Islet of Langerhans (tissue), 1 donor: Measurements from ENCODE around the gene CENPF.
"Not testable (repeated sequence)": the region's sequence is repeated elsewhere in the genome, so short reads cannot be mapped to it uniquely, and the experiment has no call there.

Experiments
- FAIRE-seq: peaks from one replicate; lab custom pipeline; 2011; peaks lifted over from hg19 to GRCh38; lab: Jason Lieb, UNC

The CENPF gene

DNA sequence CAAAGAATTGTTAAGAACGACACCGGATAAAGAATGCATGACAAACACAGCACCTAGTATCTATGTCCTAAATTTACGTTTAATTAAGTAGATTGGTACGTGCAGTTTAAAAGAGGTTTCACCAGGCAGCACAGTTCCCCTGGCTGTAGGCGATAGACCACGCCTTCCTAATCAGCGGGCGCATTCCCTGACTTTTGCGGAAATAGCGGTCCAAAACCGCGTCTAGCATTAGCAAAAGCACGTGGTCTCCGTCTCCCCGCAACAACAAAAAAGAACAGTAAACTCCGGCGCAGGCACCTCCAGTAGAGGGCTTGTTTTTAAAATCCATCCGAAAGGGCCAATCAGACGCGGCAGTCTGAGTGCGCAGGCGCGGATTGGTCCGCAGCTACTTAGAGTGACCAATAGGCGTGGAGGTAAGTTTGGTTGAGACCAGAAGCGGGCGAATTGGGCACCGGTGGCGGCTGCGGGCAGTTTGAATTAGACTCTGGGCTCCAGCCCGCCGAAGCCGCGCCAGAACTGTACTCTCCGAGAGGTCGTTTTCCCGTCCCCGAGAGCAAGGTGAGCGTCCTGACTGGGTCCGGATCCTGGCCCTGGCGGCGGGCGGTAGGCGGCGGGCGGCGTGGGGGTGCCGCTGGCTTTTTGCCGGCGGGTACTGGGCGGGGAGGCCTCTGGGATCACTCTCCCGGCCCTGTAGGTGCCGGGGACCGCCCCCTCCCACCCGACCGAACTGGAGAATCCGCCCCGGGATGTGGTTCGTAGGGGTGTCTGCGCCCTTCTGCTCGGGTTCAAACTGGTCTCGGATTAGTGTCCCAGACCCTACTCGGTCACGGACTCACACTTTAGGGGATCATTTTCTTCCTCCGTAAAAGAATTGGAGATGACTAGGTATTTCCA lies at the start of gene CENPF:
CENPF (plus strand) TSS at position 432 of the 894 bp plus-strand sequence. CDS start 10,560 bp downstream, outside the sequence.
- FAIRE-seq, result peak; percentile 96

DNA sequence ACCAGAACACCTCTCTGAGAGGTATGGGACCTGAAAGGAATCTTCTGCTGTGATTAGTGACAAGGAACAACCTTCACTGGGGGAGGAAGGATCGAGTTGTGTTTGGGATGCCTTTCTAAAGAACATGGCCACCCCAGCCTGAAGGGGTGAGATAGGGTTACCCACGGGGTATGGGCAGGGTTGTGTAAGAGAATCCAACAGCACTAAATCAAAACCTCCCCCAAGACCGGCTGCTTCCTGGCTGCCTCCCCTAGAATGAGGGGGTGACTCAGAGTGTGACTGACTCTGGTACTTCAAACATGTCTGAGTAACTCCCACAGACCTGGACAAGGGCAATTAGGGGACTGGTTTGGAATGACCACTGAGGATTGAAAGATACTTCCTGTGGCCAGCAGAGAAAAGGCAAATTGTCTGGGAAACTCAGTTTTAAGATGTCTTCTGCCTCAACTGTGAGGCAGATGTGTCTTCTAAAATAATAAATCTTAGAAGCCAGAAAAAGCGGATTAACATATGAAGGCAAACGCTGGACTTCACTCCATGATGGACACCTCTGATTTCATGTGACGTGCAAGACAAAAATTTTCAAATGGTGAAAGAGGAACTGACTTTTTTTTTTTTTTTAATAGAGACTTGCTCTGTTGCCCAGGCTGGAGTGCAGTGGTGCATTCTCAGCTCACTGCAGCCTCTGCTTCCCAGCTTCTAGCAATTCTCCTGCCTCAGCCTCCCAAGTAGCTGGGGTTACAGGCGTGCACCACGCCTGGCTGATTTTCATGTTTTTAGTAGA lies 44.9 kb upstream of the CENPF start:
- no peak for FAIRE-seq

DNA sequence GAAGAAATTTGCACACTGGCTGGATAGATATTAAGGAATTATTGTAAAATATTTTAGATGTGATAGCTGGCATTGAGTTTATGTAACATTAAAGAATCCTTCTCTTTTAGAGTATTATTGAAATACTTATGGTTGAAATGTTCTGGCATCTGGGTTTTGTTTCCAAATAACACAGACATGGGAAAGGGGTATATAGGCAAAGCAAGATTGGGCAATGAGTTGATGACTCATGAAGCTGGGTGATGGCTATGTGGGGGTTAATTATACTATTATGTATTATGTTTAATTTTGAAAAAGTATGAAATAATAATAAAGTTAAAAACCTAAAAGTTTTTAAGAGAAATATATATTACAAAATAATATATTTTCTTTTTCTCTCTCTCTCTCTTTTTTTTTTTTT lies 39.1 kb upstream of the CENPF start:
- FAIRE-seq, result no peak

DNA sequence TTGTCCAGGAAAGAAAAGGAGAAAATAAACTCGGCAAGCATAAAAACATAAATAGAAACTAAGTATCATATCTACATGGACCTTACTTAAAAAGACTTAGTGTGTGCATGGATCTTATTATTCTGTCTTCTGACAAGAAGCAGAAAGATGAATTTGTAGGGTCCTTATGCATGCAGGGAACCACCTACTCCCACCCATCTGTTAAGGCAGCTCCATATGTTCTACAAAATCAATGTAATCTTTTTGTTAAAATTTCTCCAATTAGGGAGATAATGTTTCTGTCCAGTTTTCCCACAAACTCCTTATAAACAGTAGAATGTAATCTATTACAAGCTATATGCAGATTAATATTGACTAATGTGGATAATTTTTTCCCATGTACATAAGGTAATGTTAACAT lies 37.7 kb upstream of the CENPF start:
- no peak for FAIRE-seq

DNA sequence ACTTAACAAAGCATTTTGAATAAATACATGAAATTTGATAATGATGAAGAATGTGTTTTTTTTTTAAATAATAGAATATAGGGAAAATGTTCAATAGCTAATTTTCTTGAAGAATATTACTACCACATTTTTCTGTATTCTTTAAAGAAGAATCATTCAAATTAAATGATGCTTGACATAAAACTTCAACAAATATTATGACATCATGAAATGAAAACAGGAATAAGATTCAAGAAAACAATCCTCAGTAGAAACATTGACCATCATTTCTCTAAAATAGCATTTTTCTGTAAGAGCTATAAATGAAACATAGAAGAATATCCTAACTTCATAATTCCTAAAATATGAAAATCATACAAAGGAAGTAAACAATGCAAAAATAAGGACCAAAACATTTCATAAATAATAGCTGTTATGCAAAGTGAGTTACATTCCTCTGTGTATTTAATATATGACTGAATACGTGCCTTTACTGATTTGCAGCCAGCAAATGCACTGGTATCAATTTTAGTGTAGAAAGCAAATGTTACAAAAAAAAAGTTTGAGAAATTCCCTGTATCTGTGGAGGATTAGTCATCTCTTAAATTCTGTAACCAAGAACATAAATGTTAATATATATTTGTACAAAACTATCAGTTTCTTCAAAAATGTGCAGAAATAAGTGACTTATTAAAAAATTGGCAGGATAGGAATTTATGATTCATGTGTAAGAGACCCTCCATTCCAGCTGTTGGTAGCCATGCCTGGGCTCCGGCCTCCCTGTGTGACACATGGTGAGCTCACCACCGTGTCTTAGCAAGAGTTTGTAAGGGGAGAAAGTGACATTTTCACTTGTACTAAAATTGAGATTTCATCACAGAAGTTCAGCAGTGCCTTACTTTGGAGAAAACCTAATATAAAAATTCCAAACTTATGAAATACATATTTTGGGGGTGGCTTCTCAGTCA lies 36.6 kb upstream of the CENPF start:
- no peak for FAIRE-seq

GRCh38 chr1:214567481-214567980 lies 35.5 kb upstream of the CENPF start:
- no peak for FAIRE-seq

DNA sequence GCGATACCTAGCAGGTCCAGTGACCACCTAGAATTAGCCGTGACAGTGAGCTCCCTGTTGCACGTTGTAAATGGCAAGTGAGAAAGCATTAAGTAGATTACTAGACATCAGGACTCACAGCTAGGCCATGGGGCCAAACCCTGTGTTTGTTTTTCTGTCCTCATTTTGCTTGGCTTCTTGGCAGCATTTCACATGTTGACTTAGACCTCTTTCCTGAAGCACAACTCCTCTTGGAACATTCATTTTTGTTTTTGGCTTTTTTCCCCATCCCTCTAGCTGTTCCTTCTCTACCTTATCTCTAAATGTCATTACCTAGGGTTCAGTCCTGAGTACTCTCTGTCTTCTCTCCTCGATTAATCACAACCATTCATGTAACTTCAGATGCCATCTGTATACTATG lies 34.7 kb upstream of the CENPF start:
- FAIRE-seq, result no peak

DNA sequence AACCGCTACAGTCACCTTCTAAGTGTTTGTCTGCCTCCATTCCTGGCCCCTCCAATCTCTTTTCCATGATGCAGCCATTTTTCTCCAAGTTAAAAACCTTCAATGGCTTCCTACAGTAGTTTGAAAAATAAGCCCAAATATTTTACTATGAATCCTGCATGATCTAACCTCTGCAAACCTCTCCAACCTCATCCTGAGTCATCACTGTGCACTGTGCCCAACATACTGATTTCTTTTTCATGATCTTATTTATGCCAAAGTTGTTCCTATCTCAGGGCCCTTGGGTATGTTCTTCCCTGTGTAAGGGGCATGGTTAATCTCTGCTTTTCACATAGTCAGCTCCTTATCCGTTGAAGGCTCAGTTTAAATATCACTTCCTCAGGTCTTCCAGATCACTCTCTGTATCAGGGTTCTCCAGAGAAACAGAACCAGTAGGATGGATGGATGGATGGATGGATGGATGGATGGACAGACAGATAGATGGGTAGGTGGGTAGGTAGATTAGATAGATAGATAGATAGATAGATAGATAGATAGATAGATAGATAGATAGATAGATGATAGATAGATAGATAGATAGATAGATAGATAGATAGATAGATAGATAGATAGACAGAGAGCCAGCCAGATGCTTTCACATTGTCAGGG lies 33.5 kb upstream of the CENPF start:
- FAIRE-seq, result no peak

DNA sequence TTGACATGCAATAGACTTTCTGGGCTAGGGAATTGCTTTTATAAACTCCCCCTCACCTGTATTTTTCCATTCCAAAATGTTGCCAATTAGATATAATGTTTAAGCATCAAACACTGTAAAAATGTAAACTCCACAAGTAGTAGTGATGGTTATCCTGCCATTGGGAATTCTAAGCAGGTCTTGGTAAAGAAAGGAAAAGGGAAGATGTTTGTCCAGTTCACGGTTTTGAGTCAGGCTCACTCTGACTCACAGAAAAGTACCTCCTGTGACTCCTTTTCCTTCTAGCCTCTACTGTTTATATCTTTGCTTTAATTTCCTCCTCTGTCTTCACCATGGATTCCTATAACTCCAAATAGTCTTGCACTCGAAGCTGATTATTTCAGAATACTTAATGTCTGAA lies 32.6 kb upstream of the CENPF start:
- FAIRE-seq, result no peak

- no peak for FAIRE-seq
These were observed 31.7 kb upstream of the CENPF start for GRCh38 chr1:214571281-214571680.

GRCh38 chr1:214573386-214574318 lies 29.3 kb upstream of the CENPF start:
- FAIRE-seq, result no peak

- no peak for FAIRE-seq
These were observed 28.2 kb upstream of the CENPF start for GRCh38 chr1:214574598-214575411.

DNA sequence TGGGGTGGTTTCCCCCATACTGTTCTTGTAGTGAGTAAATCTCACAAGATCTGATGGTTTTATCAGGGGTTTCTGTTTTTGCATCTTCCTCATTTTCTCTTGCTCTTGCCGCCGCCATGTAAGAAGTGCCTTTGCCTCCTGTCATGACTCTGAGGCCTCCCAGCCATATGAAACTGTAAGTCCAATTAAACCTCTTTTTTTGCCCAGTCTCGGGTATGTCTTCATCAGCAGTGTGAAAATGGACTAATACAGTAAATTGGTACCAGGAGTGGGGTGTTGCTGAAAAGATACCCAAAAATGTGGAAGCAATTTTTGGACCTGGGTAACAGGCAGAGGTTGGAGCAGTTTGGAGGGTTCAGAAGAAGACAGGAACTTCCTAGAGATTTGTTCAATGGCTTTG lies 26.9 kb upstream of the CENPF start:
- FAIRE-seq, result not testable (repeated sequence)

DNA sequence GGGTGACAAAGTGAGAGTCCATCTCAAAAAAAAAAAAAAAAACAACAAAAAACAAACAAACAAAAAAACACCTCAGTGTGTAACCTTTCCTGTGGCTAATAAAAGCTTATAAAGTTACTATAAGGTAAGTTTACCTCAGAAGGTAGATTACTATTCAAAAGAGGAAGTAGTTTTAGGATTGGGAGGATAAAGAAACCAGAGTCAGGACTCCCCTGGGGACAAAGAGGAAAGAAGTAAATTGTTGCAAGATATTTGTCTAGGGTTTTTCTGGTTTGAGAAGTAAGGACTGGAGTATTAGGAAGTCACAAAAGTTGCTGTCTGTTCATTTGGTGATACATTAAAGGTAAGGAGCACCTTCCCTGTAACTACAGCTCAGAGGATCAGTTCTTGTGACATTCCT lies 23.8 kb upstream of the CENPF start:
- no peak for FAIRE-seq

GRCh38 chr1:214581785-214582184 lies 21.2 kb upstream of the CENPF start:
- FAIRE-seq, result no peak

GRCh38 chr1:214582289-214582891 lies 20.6 kb upstream of the CENPF start:
- FAIRE-seq, result no peak

DNA sequence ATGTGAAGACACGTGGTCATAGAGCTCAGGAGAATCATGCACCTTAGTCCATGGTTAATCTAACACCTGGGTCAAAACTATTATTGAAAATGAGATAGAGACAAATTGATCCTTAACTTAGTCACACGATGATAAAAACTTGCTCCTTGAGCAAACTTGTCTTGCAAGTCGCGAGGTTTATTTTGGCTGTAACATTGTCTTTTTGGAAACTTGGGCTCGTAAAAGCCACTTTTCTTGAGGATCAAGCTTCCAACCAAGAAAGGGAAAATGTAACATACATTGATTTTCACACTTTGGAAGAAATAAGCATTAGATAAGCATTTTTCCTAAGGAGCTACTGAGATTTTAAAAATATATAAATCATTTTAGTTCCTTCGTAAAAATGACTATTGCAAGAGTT lies 19.9 kb upstream of the CENPF start:
- FAIRE-seq, result no peak

GRCh38 chr1:214583824-214584554 lies 19.0 kb upstream of the CENPF start:
- no peak for FAIRE-seq
